ENCODE data around the gene UBL3. TPM values are rescaled to one million over a fixed set of nuclear protein-coding genes. Genes with fewer than 3 reads are reported as not detected.
A peak's percentile ranks its signal among the peaks of the same experiment; 100 is the strongest.

Gene UBL3
- total RNA-seq, 1 donor from 2014 or later, result 20.0 TPM

DNA sequence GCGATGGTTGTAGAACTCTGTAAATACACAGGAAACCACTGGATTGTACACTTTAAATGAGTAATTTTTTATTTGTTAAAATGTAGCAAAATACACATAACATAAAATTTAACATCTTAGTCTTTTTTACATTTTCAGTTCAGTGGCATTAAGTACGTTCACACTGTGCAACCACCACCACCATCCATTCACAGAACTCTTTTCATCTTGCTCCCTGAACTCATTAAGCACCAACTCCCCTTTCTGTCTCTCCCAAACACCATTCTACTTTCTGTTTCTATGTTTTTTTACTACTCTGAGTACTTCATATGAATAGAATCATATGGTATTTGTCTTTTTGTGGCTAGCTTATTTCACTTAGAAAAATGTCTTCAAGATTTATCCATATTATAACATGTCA, 2.7 kb upstream of the UBL3 start:
- Mint-ChIP-seq H3K27me3 (ENCODE audit: insufficient read depth, low read depth) (no peaks in the 10 kb centered on the region), H3K27ac (no peak overlapping the region), H3K36me3 (no peaks in the 10 kb centered on the region), H3K4me1 (peaks cover 16% of the 10 kb centered on the region), H3K4me3 (no peak overlapping the region), H3K9me3 (no peaks in the 10 kb centered on the region)
- Histone ChIP-seq H4K20me1 (ENCODE audit: low read depth) (peaks cover 5% of the 10 kb centered on the region), H3F3A (ENCODE audit: low read depth) (peaks cover 12% of the 10 kb centered on the region), H3K4me1 (peaks cover 3% of the 10 kb centered on the region), H3K27me3 (no peaks in the 10 kb centered on the region), H3K79me2 (ENCODE audit: low read depth) (peaks cover 15% of the 10 kb centered on the region), H3K4me2 (no peak overlapping the region), H3K9ac (no peak overlapping the region), H3K4me3 (no peak overlapping the region), H2AFZ (replicated peaks) (no peak overlapping the region), H3K9me3 (ENCODE audit: low read depth) (no peaks in the 10 kb centered on the region), H3K27ac (no peak overlapping the region), H3K36me3 (no peaks in the 10 kb centered on the region)
- TF ChIP-seq EZH2phosphoT487 (IDR thresholded peaks at IDR 0.05), result no peak
- TF ChIP-seq, protein P1, sequence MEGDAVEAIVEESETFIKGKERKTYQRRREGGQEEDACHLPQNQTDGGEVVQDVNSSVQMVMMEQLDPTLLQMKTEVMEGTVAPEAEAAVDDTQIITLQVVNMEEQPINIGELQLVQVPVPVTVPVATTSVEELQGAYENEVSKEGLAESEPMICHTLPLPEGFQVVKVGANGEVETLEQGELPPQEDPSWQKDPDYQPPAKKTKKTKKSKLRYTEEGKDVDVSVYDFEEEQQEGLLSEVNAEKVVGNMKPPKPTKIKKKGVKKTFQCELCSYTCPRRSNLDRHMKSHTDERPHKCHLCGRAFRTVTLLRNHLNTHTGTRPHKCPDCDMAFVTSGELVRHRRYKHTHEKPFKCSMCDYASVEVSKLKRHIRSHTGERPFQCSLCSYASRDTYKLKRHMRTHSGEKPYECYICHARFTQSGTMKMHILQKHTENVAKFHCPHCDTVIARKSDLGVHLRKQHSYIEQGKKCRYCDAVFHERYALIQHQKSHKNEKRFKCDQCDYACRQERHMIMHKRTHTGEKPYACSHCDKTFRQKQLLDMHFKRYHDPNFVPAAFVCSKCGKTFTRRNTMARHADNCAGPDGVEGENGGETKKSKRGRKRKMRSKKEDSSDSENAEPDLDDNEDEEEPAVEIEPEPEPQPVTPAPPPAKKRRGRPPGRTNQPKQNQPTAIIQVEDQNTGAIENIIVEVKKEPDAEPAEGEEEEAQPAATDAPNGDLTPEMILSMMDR (IDR thresholded peaks at IDR 0.05), result no peak
- no peak for DNase-seq (ENCODE audit: low spot score)

DNA sequence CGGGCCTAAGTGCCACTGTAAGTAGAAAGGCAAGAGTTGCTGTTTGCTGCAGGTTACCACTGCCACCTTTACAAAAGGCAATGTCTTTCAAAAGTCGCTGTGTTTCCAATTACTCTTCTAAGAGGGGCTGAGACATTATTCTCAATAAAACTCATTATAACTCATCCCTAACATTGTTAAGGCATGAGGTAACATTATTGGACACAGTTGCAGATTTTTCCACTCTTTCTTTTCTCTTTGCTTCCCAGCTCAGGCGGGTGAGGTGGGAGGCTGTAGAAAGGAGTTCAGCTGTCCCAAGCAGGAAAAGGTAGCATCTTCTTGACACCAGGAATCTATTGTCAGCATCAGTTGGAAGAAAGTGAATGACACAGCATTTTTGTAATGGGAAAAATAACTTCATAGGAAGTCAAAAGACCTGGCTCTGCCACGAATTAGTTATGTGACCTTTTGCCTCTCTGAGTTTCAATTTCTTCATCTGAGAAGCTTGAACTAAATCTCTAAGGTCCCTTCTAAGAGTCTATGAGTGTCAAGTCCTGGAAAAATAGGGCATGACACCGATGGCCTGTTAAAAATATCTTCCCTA, 2.1 kb upstream of the UBL3 start:
- Histone ChIP-seq H3K4me3 (no peak overlapping the region), H2AFZ (replicated peaks) (no peak overlapping the region), H4K20me1 (ENCODE audit: low read depth) (peaks cover 10% of the 10 kb centered on the region), H3K36me3 (no peaks in the 10 kb centered on the region), H3K4me1 (peaks cover 7% of the 10 kb centered on the region), H3K79me2 (ENCODE audit: low read depth) (peaks cover 21% of the 10 kb centered on the region), H3K9ac (no peak overlapping the region), H3K9me3 (ENCODE audit: low read depth) (no peaks in the 10 kb centered on the region), H3K27ac (no peak overlapping the region), H3K4me2 (no peak overlapping the region), H3F3A (ENCODE audit: low read depth) (peaks cover 12% of the 10 kb centered on the region), H3K27me3 (no peaks in the 10 kb centered on the region)
- H3K27me3 Mint-ChIP-seq (ENCODE audit: insufficient read depth, low read depth), result no peaks in the 10 kb centered on the region
- no peaks in the 10 kb centered on the region for H3K36me3 Mint-ChIP-seq
- peaks cover 19% of the 10 kb centered on the region for H3K4me1 Mint-ChIP-seq
- H3K9me3 Mint-ChIP-seq, result no peaks in the 10 kb centered on the region
- no peak overlapping the region for H3K4me3 Mint-ChIP-seq
- DNase-seq (ENCODE audit: low spot score), result no peak
- TF ChIP-seq EZH2 (IDR thresholded peaks at IDR 0.05), result no peak
- TF ChIP-seq, protein P1 (IDR thresholded peaks at IDR 0.05), result no peak
- TF ChIP-seq EZH2phosphoT487 (IDR thresholded peaks at IDR 0.05), result no peak
- H3K27ac Mint-ChIP-seq, result no peak overlapping the region

DNA sequence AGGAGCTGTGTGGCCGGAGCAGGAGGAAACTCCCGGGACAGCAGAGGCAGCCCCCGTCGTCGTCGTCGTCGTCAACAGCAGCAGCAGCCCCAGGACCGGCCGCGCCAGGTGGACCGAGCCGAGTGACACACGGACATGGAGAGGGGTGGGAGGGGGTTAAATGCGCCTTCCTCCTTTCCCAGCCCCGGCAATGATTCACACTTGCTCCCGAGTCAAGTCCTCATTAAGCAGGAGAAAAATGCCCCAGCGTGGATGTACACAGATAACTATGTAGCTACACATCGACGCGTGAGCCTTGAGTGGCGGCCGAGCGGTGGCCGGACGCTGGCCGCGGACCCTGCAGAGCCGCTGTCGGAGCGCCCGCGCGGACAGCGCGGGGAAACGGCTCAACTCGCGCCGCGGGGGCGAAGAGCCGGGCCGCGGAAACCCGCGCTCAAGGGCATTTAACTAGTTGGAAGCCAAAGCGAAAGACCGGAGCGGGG, 645 bp downstream of the UBL3 start:
- Mint-ChIP-seq H3K27me3 (ENCODE audit: insufficient read depth, low read depth) (no peaks in the 10 kb centered on the region), H3K36me3 (no peaks in the 10 kb centered on the region), H3K27ac (peak overlapping the region; percentile 87), H3K4me3 (peak overlapping the region; percentile 96), H3K9me3 (no peaks in the 10 kb centered on the region), H3K4me1 (peaks cover 36% of the 10 kb centered on the region)
- Histone ChIP-seq H3K9ac (peak overlapping the region; percentile 56), H4K20me1 (ENCODE audit: low read depth) (peaks cover 12% of the 10 kb centered on the region), H3K4me2 (peak overlapping the region; percentile 85), H3K27me3 (no peaks in the 10 kb centered on the region), H3K4me1 (peaks cover 19% of the 10 kb centered on the region), H3F3A (ENCODE audit: low read depth) (peaks cover 12% of the 10 kb centered on the region), H3K79me2 (ENCODE audit: low read depth) (peaks cover 49% of the 10 kb centered on the region), H3K9me3 (ENCODE audit: low read depth) (no peaks in the 10 kb centered on the region), H3K4me3 (peak overlapping the region; percentile 80), H3K27ac (peak overlapping the region; percentile 88), H3K36me3 (no peaks in the 10 kb centered on the region), H2AFZ (replicated peaks) (peak overlapping the region; percentile 74)
- TF ChIP-seq, protein P1 (IDR thresholded peaks at IDR 0.05), result no peak
- TF ChIP-seq EZH2phosphoT487 (IDR thresholded peaks at IDR 0.05) (no peak), EZH2 (IDR thresholded peaks at IDR 0.05) (no peak)
- peak; percentile 74 for DNase-seq (ENCODE audit: low spot score)

Data from neural progenitor cell (in vitro differentiated cells).